GM12878 (cell line): ENCODE data around the gene TC2N. TPM values are rescaled to one million over a fixed set of nuclear protein-coding genes. Genes with fewer than 3 reads are reported as not detected.

Experiments used
- ATAC-seq: fragments of 200-7000 bp; cut with Tn5 transposase; 3 replicates; pipeline ENCODE4 v1.9.1; 2020; ENCODE audit warnings: mild to moderate bottlenecking, moderate library complexity
- BruUV-seq: library from RNA; stranded (reverse); fragments of 400-500 nt; replicated peaks from 2 replicates; lab custom pipeline; 2021; lab: Mats Ljungman, UMichigan
- CTCF ChIA-PET: fragments of 300-600 bp; sonication (Branson Sonifier 250); formaldehyde crosslinking; extraction: SDS; loops from one replicate; lab custom pipeline; 2021; ENCODE audit warnings: inconsistent platforms; lab: Yijun Ruan, JAX
- POLR2A ChIA-PET: fragments of 350-600 bp; formaldehyde crosslinking; extraction: SDS; loops from one replicate; lab custom pipeline; 2021; ENCODE audit warnings: inconsistent platforms; lab: Charles Lee
- RAD21 ChIA-PET: fragments of 300-600 bp; sonication (Branson Sonifier 250); formaldehyde crosslinking; loops from one replicate; lab custom pipeline; 2023; ENCODE audit warnings: antibody characterized with exemption; ENCODE audit not compliant: unreplicated experiment; lab: Charles Lee
- SMC1A ChIA-PET: fragments of 300-600 bp; sonication (Branson Sonifier 250); formaldehyde crosslinking; loops from one replicate; lab custom pipeline; 2023; ENCODE audit not compliant: unreplicated experiment, uncharacterized antibody; lab: Charles Lee
- DNase-seq: peaks from one replicate; pipeline ENCODE4 v3.0.0-alpha.2; 2011; ENCODE audit warnings: low read depth, low spot score
- FAIRE-seq: peaks from 3 replicates; lab custom pipeline; 2011; peaks lifted over from hg19 to GRCh38; lab: Jason Lieb, UNC
- H2AFZ ChIP-seq: 2 replicates; pipeline ENCODE4 v1.6.0; 2011; ENCODE audit warnings: low read depth, low read length, control low read depth; ENCODE audit not compliant: control insufficient read depth
- H3K27ac ChIP-seq: 2 replicates; pipeline ENCODE4 v1.5.1; 2011; ENCODE audit warnings: control low read depth; ENCODE audit not compliant: control insufficient read depth, insufficient read depth
- H3K27me3 ChIP-seq, 2 experiments: replicated peaks in 1 of 2; 2 replicates each; pipeline versions ENCODE4 v1.6.0 to v1.6.1; 2011; ENCODE audit warnings: low read length in 1 of 2; ENCODE audit not compliant: control insufficient read depth in 2 of 2, insufficient read depth in 2 of 2
- H3K36me3 ChIP-seq, 2 experiments: 2 replicates each; pipeline ENCODE4 v1.5.1; 2011; ENCODE audit warnings: low read length in 1 of 2; ENCODE audit not compliant: control insufficient read depth in 2 of 2, insufficient read depth in 2 of 2
- H3K4me1 ChIP-seq: 2 replicates; pipeline ENCODE4 v1.6.1; 2011; ENCODE audit warnings: mild to moderate bottlenecking, low read length, moderate library complexity, mixed read lengths; ENCODE audit not compliant: control insufficient read depth, insufficient read depth
- H3K4me2 ChIP-seq: 2 replicates; pipeline ENCODE4 v1.6.0; 2011; ENCODE audit warnings: control low read depth; ENCODE audit not compliant: control insufficient read depth, insufficient read depth
- H3K4me3 ChIP-seq: fragments of 200-600 bp; sonication (generic); 2 replicates; pipeline ENCODE4 v1.5.1; 2016
- H3K79me2 ChIP-seq: 2 replicates; pipeline ENCODE4 v1.6.0; 2011; ENCODE audit warnings: low read length; ENCODE audit not compliant: control insufficient read depth, insufficient read depth
- H3K9ac ChIP-seq: 2 replicates; pipeline ENCODE4 v1.8.0; 2011; ENCODE audit warnings: low read length, control low read depth, mixed read lengths; ENCODE audit not compliant: control insufficient read depth, insufficient read depth
- H3K9me3 ChIP-seq: replicated peaks from 3 replicates; pipeline ENCODE4 v1.5.1; 2011; ENCODE audit warnings: mild to moderate bottlenecking, low read length; ENCODE audit not compliant: control insufficient read depth, insufficient read depth
- H4K20me1 ChIP-seq: 2 replicates; pipeline ENCODE4 v1.6.0; 2011; ENCODE audit not compliant: control insufficient read depth, insufficient read depth
- CBX5 ChIP-seq: sonication (generic); IDR thresholded peaks from 2 replicates; pipeline ENCODE4 v1.6.1; 2016; ENCODE audit warnings: low read depth, moderate library complexity, mild to moderate bottlenecking, inconsistent platforms
- CEBPZ ChIP-seq: fragments of 150-350 bp; IDR thresholded peaks from 2 replicates; pipeline ENCODE4 v1.6.1; 2016; ENCODE audit warnings: low read depth, low read length
- CREM ChIP-seq: IDR thresholded peaks from 2 replicates; pipeline ENCODE4 v1.6.1; 2014; ENCODE audit warnings: antibody characterized with exemption, low read depth
- HDAC2 ChIP-seq: fragments of 200-600 bp; sonication (generic); IDR thresholded peaks from 2 replicates; pipeline ENCODE4 v1.6.1; 2017
- IRF4 ChIP-seq: IDR thresholded peaks from 2 replicates; pipeline ENCODE4 v1.6.1; 2011; ENCODE audit warnings: low read depth, low read length
- RB1 ChIP-seq: fragments of 450-650 bp; formaldehyde crosslinking; IDR thresholded peaks from 2 replicates; pipeline ENCODE4 v1.6.1; 2017; ENCODE audit warnings: mild to moderate bottlenecking, borderline replicate concordance
- SP1 ChIP-seq: IDR thresholded peaks from one replicate; pipeline ENCODE4 v1.6.1; 2011; ENCODE audit warnings: low read depth, low read length
- WRNIP1 ChIP-seq: IDR thresholded peaks from 2 replicates; pipeline ENCODE4 v1.6.1; 2011; ENCODE audit warnings: low read depth, low read length, improper control_type of control experiment, borderline replicate concordance
- ZBED1 ChIP-seq: IDR thresholded peaks from 2 replicates; pipeline ENCODE4 v1.6.1; 2016; ENCODE audit warnings: borderline replicate concordance
- in situ Hi-C: fragments of 300-500 bp; cut with MboI; formaldehyde crosslinking; loops from 9 replicates; pipeline ENCODE4 v1.14.3; 2018; ENCODE audit warnings: mixed read lengths
- intact Hi-C: fragments of 100-400 bp; cut with micrococcal nuclease; formaldehyde crosslinking; loops from one replicate; pipeline ENCODE4 v1.14.2; 2022; ENCODE audit not compliant: unreplicated experiment
- polyA plus RNA-seq, 11 experiments: library from polyadenylated mRNA; depleted of rRNA in 4 of 11; unstranded in 6 of 11; stranded (reverse) in 5 of 11; fragments of >200 nt; fragmentation: Nextera tagmentation in 4 of 11; fragmentation: Illumina TruSeq in 1 of 11; extraction: Ambion mirVana in 4 of 11; extraction: Trizol in 1 of 11; gene quantifications; 1 replicate in 1 of 11; 2 replicates in 10 of 11; pipeline versions ENCODE4 v1.2.1 to v1.2.3, GENCODE V29; 2011 to 2016; ENCODE audit warnings: inconsistent platforms in 2 of 11, missing spikeins in 2 of 11, low read depth in 1 of 11
- total RNA-seq, 4 experiments: library from RNA; depleted of rRNA in 3 of 4; stranded (reverse); fragments of >200 nt in 3 of 4; fragmentation: Illumina TruSeq in 1 of 4; extraction: Trizol in 1 of 4; gene quantifications; 2 replicates each; pipeline versions ENCODE4 v1.2.1 to v1.2.3, GENCODE V29; 2013 to 2021
- TF ChIP-seq, protein P1 (sequence below): IDR thresholded peaks from 2 replicates; pipeline ENCODE4 v1.6.1; 2011; ENCODE audit warnings: borderline replicate concordance, low read depth, mild to moderate bottlenecking, moderate library complexity, mixed read lengths, low read length; ENCODE audit not compliant: insufficient read depth; ENCODE audit errors: extremely low read length

The TC2N gene
- total and polyA plus RNA-seq, 10 of the 15 experiments (the other 5 are each of a cell fraction or from before 2014, with no cell fraction given) = 0.15 to 1.6 (median 0.35) TPM

- Histone ChIP-seq H3K4me3 (no peak overlapping the region), H3K9me3 (no peaks in the 10 kb centered on the region), H2AFZ (no peak overlapping the region), H3K36me3 (no peaks in the 10 kb centered on the region), H3K79me2 (no peaks in the 10 kb centered on the region), H4K20me1 (no peaks in the 10 kb centered on the region), H3K9ac (no peak overlapping the region)
- BruUV-seq = no TSS peak
- intact Hi-C loops = no loop called here
- FAIRE-seq = no peak
- no peak for ATAC-seq
- TF ChIP-seq RB1 = no peak
- TF ChIP-seq, protein P1, sequence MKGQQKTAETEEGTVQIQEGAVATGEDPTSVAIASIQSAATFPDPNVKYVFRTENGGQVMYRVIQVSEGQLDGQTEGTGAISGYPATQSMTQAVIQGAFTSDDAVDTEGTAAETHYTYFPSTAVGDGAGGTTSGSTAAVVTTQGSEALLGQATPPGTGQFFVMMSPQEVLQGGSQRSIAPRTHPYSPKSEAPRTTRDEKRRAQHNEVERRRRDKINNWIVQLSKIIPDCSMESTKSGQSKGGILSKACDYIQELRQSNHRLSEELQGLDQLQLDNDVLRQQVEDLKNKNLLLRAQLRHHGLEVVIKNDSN = no peak
- TF ChIP-seq WRNIP1 = no peak
- no peak for TF ChIP-seq ZBED1
- no peak for TF ChIP-seq SP1
- no peak for TF ChIP-seq HDAC2
- no peak for TF ChIP-seq CREM
- TF ChIP-seq IRF4 = no peak
- TF ChIP-seq CEBPZ = no peak
- TF ChIP-seq CBX5 = no peak
- TF ChIP-seq, all 136 proteins: peak for 0
- POLR2A ChIA-PET = interaction anchor here (0.6 kb wide), 1 partner anchor 410 kb away, joined by 6 read pairs; no protein-coding TSS in a partner anchor
- no peak overlapping the region for H3K27ac ChIP-seq
- in situ Hi-C loops = no loop called here
- DNase-seq = no peak
- peaks cover 10% of the 10 kb centered on the region for H3K4me1 ChIP-seq
- SMC1A ChIA-PET = interaction anchor here (0.7 kb wide), 1 partner anchor 19 kb away, joined by 4 read pairs; no protein-coding TSS in a partner anchor
- H3K27me3 ChIP-seq = no peaks in the 10 kb centered on the region
- RAD21 ChIA-PET = no interaction called here
- CTCF ChIA-PET = interaction anchor here (2.2 kb wide), 1 partner anchor 51 kb away, joined by 5 read pairs; no protein-coding TSS in a partner anchor
- no peak overlapping the region for H3K4me2 ChIP-seq
These were observed 7.1 kb downstream of the TC2N start for GRCh38 chr14:91860238-91860637.
